ENCODE data around the gene HAUS6. TPM values are rescaled to one million over a fixed set of nuclear protein-coding genes. Genes with fewer than 3 reads are reported as not detected.

HAUS6 gene
- total and polyA plus RNA-seq, 2 experiments from 2014 or later, result 32.7 to 48.7 TPM

- no peak for TF ChIP-seq ZNF462 (CRISPR knock-in tag; IDR thresholded peaks at IDR 0.05)
- TF ChIP-seq ZNF331 (CRISPR knock-in tag; IDR thresholded peaks at IDR 0.05; ENCODE audit: low read depth), result no peak
- TF ChIP-seq EZH2 (IDR thresholded peaks at IDR 0.05; ENCODE audit: low read depth, unreplicated experiment), result no peak
These were observed 81.7 kb downstream of the HAUS6 start (continued) for GRCh38 chr9:19020886-19021455.

DNA sequence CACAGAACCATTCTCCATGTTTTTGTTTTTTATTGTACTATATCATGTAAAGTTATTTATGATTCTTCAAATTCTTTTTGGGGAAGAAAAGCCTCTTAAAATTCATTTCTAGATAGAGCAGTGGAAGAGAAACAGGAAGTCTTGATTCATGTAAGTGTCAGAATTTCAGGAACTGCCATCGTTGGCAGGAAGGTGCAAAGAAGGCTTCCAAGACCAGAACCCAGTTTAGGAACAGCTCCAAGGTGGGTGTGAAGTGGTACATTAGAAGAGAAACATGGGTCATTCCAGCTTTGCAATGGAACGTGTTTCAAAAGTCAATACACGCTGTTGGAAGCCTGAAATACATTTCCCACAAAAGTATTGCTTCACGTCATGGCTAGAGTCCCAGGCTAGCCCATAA, 84.5 kb downstream of the HAUS6 start:
- H3K9me2 ChIP-seq (ENCODE audit: insufficient read depth), result no peaks in the 10 kb centered on the region
- TF ChIP-seq EZH2phosphoT487 (IDR thresholded peaks at IDR 0.05; ENCODE audit: unreplicated experiment), result no peak
- TF ChIP-seq, protein P1, sequence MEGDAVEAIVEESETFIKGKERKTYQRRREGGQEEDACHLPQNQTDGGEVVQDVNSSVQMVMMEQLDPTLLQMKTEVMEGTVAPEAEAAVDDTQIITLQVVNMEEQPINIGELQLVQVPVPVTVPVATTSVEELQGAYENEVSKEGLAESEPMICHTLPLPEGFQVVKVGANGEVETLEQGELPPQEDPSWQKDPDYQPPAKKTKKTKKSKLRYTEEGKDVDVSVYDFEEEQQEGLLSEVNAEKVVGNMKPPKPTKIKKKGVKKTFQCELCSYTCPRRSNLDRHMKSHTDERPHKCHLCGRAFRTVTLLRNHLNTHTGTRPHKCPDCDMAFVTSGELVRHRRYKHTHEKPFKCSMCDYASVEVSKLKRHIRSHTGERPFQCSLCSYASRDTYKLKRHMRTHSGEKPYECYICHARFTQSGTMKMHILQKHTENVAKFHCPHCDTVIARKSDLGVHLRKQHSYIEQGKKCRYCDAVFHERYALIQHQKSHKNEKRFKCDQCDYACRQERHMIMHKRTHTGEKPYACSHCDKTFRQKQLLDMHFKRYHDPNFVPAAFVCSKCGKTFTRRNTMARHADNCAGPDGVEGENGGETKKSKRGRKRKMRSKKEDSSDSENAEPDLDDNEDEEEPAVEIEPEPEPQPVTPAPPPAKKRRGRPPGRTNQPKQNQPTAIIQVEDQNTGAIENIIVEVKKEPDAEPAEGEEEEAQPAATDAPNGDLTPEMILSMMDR (conservative IDR thresholded peaks at IDR 0.05; ENCODE audit: low read depth in 2 of 2), result no peak
- no peak for TF ChIP-seq ZNF462 (CRISPR knock-in tag; IDR thresholded peaks at IDR 0.05)
- TF ChIP-seq ZNF114 (CRISPR knock-in tag; IDR thresholded peaks at IDR 0.05), result no peak
- TF ChIP-seq STAT1 (IDR thresholded peaks at IDR 0.05; ENCODE audit: unreplicated experiment), result no peak
- no peak for TF ChIP-seq NANOG (IDR thresholded peaks at IDR 0.05; ENCODE audit: borderline replicate concordance)

More for the DNA sequence above, 84.5 kb downstream of the HAUS6 start:
- no peaks in the 10 kb centered on the region for H3K4me1 Mint-ChIP-seq
- H3K4me3 Mint-ChIP-seq, result no peak overlapping the region
- no peaks in the 10 kb centered on the region for H3F3A ChIP-seq (replicated peaks; ENCODE audit: low read depth)
- no peak overlapping the region for H3K27ac Mint-ChIP-seq
- peaks cover 2% of the 10 kb centered on the region; the same call in 2 of the 3 replicates for H3K9me3 Mint-ChIP-seq
- H3K27me3 ChIP-seq (ENCODE audit: insufficient read depth), result no peaks in the 10 kb centered on the region
- H3K79me2 ChIP-seq (replicated peaks; ENCODE audit: insufficient read depth), result no peaks in the 10 kb centered on the region
- no peaks in the 10 kb centered on the region for H4K20me1 ChIP-seq (replicated peaks; ENCODE audit: insufficient read depth)
- H3K36me3 Mint-ChIP-seq (ENCODE audit: low read depth), result no peaks in the 10 kb centered on the region
- DNase-seq (ENCODE audit: low spot score) (no peak), ATAC-seq (no peak)
- no peak overlapping the region for H2AFZ ChIP-seq
- no peaks in the 10 kb centered on the region for H3K4me1 ChIP-seq (ENCODE audit: insufficient read depth)
- H3K27ac ChIP-seq (ENCODE audit: low read depth), result no peak overlapping the region
- no peak overlapping the region for H3K4me2 ChIP-seq
- no peaks in the 10 kb centered on the region for H3K36me3 ChIP-seq (ENCODE audit: insufficient read depth)
- peaks cover 3% of the 10 kb centered on the region for H3K27me3 Mint-ChIP-seq (ENCODE audit: insufficient read depth, low read depth, poor library complexity)
- no peak overlapping the region for H3K4me3 ChIP-seq

All from GM23338 (cell line).